IMR-90 (cell line): ENCODE data around the gene KIAA0513. TPM values are rescaled to one million over a fixed set of nuclear protein-coding genes. Genes with fewer than 3 reads are reported as not detected.

Experiments
- ATAC-seq: fragments of 200-7000 bp; cut with Tn5 transposase; 2 replicates; pipeline ENCODE4 v1.9.1; 2020; ENCODE audit warnings: low read depth, mild to moderate bottlenecking, moderate library complexity
- BruUV-seq: library from RNA; stranded (reverse); fragments of 400-500 nt; replicated peaks from 2 replicates; lab custom pipeline; 2021; lab: Mats Ljungman, UMichigan
- CTCF ChIA-PET: fragments of 300-600 bp; formaldehyde crosslinking; extraction: SDS; loops from one replicate; lab custom pipeline; 2021; ENCODE audit warnings: antibody characterized with exemption; lab: Yijun Ruan, JAX
- POLR2A ChIA-PET: fragments of 300-600 bp; sonication (Branson Sonifier 250); formaldehyde crosslinking; loops from one replicate; lab custom pipeline; 2022; ENCODE audit warnings: antibody characterized with exemption; ENCODE audit not compliant: unreplicated experiment; lab: Charles Lee
- DNase-seq: peaks from one replicate; pipeline ENCODE4 v3.0.0; 2013
- H2AFZ ChIP-seq: replicated peaks from 2 replicates; pipeline ENCODE3; 2013; ENCODE audit warnings: low read length, mild to moderate bottlenecking; ENCODE audit not compliant: poor library complexity
- H2AK5ac ChIP-seq: 2 replicates; pipeline ENCODE4 v1.6.1; 2013; ENCODE audit warnings: low read depth, low read length, inconsistent platforms
- H2AK9ac ChIP-seq: replicated peaks from 2 replicates; pipeline ENCODE3; 2013; ENCODE audit warnings: mild to moderate bottlenecking, low read depth, low read length, moderate library complexity; ENCODE audit not compliant: poor library complexity
- H2BK120ac ChIP-seq: 2 replicates; pipeline ENCODE4 v1.6.1; 2013; ENCODE audit warnings: low read depth, low read length, inconsistent platforms
- H2BK15ac ChIP-seq: 3 replicates; pipeline ENCODE4 v1.6.1; 2013; ENCODE audit warnings: low read depth, low read length, inconsistent platforms
- H2BK20ac ChIP-seq: 2 replicates; pipeline ENCODE4 v1.6.1; 2013; ENCODE audit warnings: low read depth, mild to moderate bottlenecking, inconsistent platforms, low read length, moderate library complexity
- H2BK5ac ChIP-seq: 2 replicates; pipeline ENCODE4 v1.6.1; 2013; ENCODE audit warnings: mild to moderate bottlenecking, low read depth, low read length, inconsistent platforms; ENCODE audit not compliant: poor library complexity, severe bottlenecking
- H3K14ac ChIP-seq: replicated peaks from 2 replicates; pipeline ENCODE4 v1.6.1; 2013; ENCODE audit warnings: low read depth, low read length, inconsistent platforms
- H3K18ac ChIP-seq: 2 replicates; pipeline ENCODE4 v1.6.1; 2013; ENCODE audit warnings: low read depth, low read length, control low read depth
- H3K23ac ChIP-seq: 2 replicates; pipeline ENCODE4 v1.6.1; 2013; ENCODE audit warnings: low read depth, low read length, inconsistent platforms
- H3K27ac ChIP-seq: 2 replicates; pipeline ENCODE4 v1.5.1; 2013; ENCODE audit warnings: mild to moderate bottlenecking, control low read depth, low read length; ENCODE audit not compliant: insufficient read depth
- H3K27me3 ChIP-seq: 2 replicates; pipeline ENCODE4 v1.6.1; 2013; ENCODE audit warnings: low read length; ENCODE audit not compliant: control insufficient read depth, insufficient read depth
- H3K36me3 ChIP-seq: 2 replicates; pipeline ENCODE4 v1.6.1; 2013; ENCODE audit warnings: low read length, mixed read lengths; ENCODE audit not compliant: control insufficient read depth, insufficient read depth
- H3K4ac ChIP-seq: 2 replicates; pipeline ENCODE4 v1.6.1; 2013; ENCODE audit warnings: low read depth, low read length, inconsistent platforms
- H3K4me1 ChIP-seq: 2 replicates; pipeline ENCODE4 v1.6.1; 2013; ENCODE audit warnings: low read length, mixed read lengths; ENCODE audit not compliant: control insufficient read depth, insufficient read depth
- H3K4me2 ChIP-seq: 2 replicates; pipeline ENCODE4 v1.6.1; 2013; ENCODE audit warnings: low read depth, mild to moderate bottlenecking, control low read depth, low read length, moderate library complexity
- H3K4me3 ChIP-seq: 2 replicates; pipeline ENCODE4 v1.5.1; 2013; ENCODE audit warnings: low read depth, mild to moderate bottlenecking, control low read depth, low read length, moderate library complexity; ENCODE audit not compliant: insufficient read depth
- H3K56ac ChIP-seq: 2 replicates; pipeline ENCODE4 v1.6.1; 2013; ENCODE audit warnings: low read length, inconsistent platforms; ENCODE audit not compliant: insufficient read depth; ENCODE audit errors: extremely low read depth
- H3K79me1 ChIP-seq, 2 experiments: 2 replicates each; pipeline ENCODE4 v1.6.1; 2013; ENCODE audit warnings: low read length in 2 of 2, inconsistent platforms in 1 of 2, low read depth in 1 of 2
- H3K9ac ChIP-seq: 2 replicates; pipeline ENCODE4 v1.6.1; 2013; ENCODE audit warnings: low read depth, low read length, control low read depth
- H3K9me1 ChIP-seq: 2 replicates; pipeline ENCODE4 v1.6.1; 2013; ENCODE audit warnings: low read length, inconsistent platforms; ENCODE audit not compliant: insufficient read depth
- H3K9me3 ChIP-seq: 2 replicates; pipeline ENCODE4 v1.6.1; 2013; ENCODE audit warnings: low read length; ENCODE audit not compliant: control insufficient read depth, insufficient read depth
- H4K20me1 ChIP-seq: 2 replicates; pipeline ENCODE4 v1.6.1; 2013; ENCODE audit warnings: low read length, inconsistent platforms; ENCODE audit not compliant: insufficient read depth
- H4K5ac ChIP-seq: 2 replicates; pipeline ENCODE4 v1.6.1; 2013; ENCODE audit warnings: mild to moderate bottlenecking, low read depth, low read length, control low read depth
- H4K8ac ChIP-seq, 2 experiments: 2 replicates each; pipeline ENCODE4 v1.6.1; 2013; ENCODE audit warnings: low read depth in 2 of 2, low read length in 2 of 2, control low read depth in 1 of 2, inconsistent platforms in 1 of 2
- H4K91ac ChIP-seq: 2 replicates; pipeline ENCODE4 v1.6.1; 2013; ENCODE audit warnings: low read depth, low read length, inconsistent platforms; ENCODE audit not compliant: insufficient read depth
- BHLHE40 ChIP-seq: fragments of 150-350 bp; IDR thresholded peaks from 2 replicates; pipeline ENCODE4 v1.6.1; 2016; ENCODE audit warnings: mild to moderate bottlenecking, low read depth, low read length
- CEBPB ChIP-seq: IDR thresholded peaks from 2 replicates; pipeline ENCODE4 v1.6.1; 2012; ENCODE audit warnings: low read depth, low read length, improper control_type of control experiment
- CHD1 ChIP-seq: IDR thresholded peaks from 2 replicates; pipeline ENCODE4 v1.6.1; 2012; ENCODE audit warnings: low read depth, low read length, improper control_type of control experiment
- CTCF ChIP-seq: conservative IDR thresholded peaks from 2 replicates; pipeline ENCODE4 v1.5.1; 2012; ENCODE audit warnings: mild to moderate bottlenecking, low read depth, low read length, improper control_type of control experiment
- FOS ChIP-seq: fragments of 150-350 bp; IDR thresholded peaks from 2 replicates; pipeline ENCODE4 v1.6.1; 2016; ENCODE audit warnings: low read depth, low read length
- MAFK ChIP-seq: IDR thresholded peaks from 2 replicates; pipeline ENCODE4 v1.6.1; 2012; ENCODE audit warnings: low read depth, low read length, improper control_type of control experiment
- MAZ ChIP-seq: IDR thresholded peaks from 2 replicates; pipeline ENCODE4 v1.6.1; 2012; ENCODE audit warnings: low read depth, mild to moderate bottlenecking, low read length, improper control_type of control experiment, moderate library complexity, borderline replicate concordance
- MXI1 ChIP-seq: IDR thresholded peaks from 2 replicates; pipeline ENCODE4 v1.6.1; 2012; ENCODE audit warnings: low read depth, mild to moderate bottlenecking, low read length, moderate library complexity, borderline replicate concordance
- NFE2L2 ChIP-seq: fragments of 150-350 bp; IDR thresholded peaks from 2 replicates; pipeline ENCODE4 v1.6.1; 2016; ENCODE audit warnings: low read depth, mild to moderate bottlenecking, low read length
- POLR2A ChIP-seq: IDR thresholded peaks from 2 replicates; pipeline ENCODE4 v1.6.1; 2012; ENCODE audit warnings: mild to moderate bottlenecking, low read depth, low read length
- RAD21 ChIP-seq: IDR thresholded peaks from 2 replicates; pipeline ENCODE4 v1.6.1; 2012; ENCODE audit warnings: low read length, improper control_type of control experiment
- RCOR1 ChIP-seq: IDR thresholded peaks from 2 replicates; pipeline ENCODE4 v1.6.1; 2012; ENCODE audit warnings: mild to moderate bottlenecking, low read length, improper control_type of control experiment; ENCODE audit not compliant: insufficient replicate concordance
- RFX5 ChIP-seq: IDR thresholded peaks from 2 replicates; pipeline ENCODE4 v1.8.0; 2012; ENCODE audit warnings: low read depth, mild to moderate bottlenecking, low read length, moderate library complexity
- SMC3 ChIP-seq: fragments of 150-350 bp; IDR thresholded peaks from 2 replicates; pipeline ENCODE4 v1.6.1; 2016; ENCODE audit warnings: low read depth, mild to moderate bottlenecking, antibody characterized with exemption, low read length, moderate library complexity
- USF2 ChIP-seq: fragments of 150-350 bp; IDR thresholded peaks from 2 replicates; pipeline ENCODE4 v1.6.1; 2017; ENCODE audit warnings: mild to moderate bottlenecking, antibody characterized with exemption, low read length, low read depth
- WGBS, 2 experiments: methylation state at CpG; one replicate each; pipeline versions ENCODE4 v1.1.5 to v1.1.7; 2013; ENCODE audit warnings: missing lambda C conversion rate in 2 of 2; ENCODE audit not compliant: insufficient read length in 1 of 2; ENCODE audit errors: extremely low coverage in 2 of 2; 5-methylcytosine and 5-hydroxymethylcytosine counted together
- dilution Hi-C: fragments of 300-500 bp; cut with HindIII; formaldehyde crosslinking; loops from one replicate; pipeline ENCODE4 v1.14.3; 2018; ENCODE audit warnings: low sequenced_read_pairs; ENCODE audit not compliant: unreplicated experiment
- in situ Hi-C: fragments of 300-500 bp; cut with MboI; formaldehyde crosslinking; loops from 3 replicates; pipeline ENCODE4 v1.14.3; 2019; ENCODE audit warnings: low sequenced_read_pairs, inconsistent platforms, mixed read lengths
- intact Hi-C: fragments of 100-400 bp; cut with micrococcal nuclease; formaldehyde crosslinking; loops from 2 replicates; pipeline ENCODE4 v1.10.0; 2022
- polyA plus RNA-seq, 3 experiments: library from polyadenylated mRNA; depleted of rRNA; stranded (reverse); fragments of >200 nt; gene quantifications; 2 replicates each; pipeline ENCODE4 v1.2.3, GENCODE V29; 2012; ENCODE audit warnings: low replicate concordance in 1 of 3
- total RNA-seq: library from RNA; depleted of rRNA; stranded (reverse); fragments of >200 nt; gene quantifications from 2 replicates; pipeline ENCODE4 v1.2.3, GENCODE V29; 2012
- TF ChIP-seq, protein P1 (sequence below): fragments of 150-350 bp; IDR thresholded peaks from 2 replicates; pipeline ENCODE4 v1.6.1; 2016; ENCODE audit warnings: low read depth, mild to moderate bottlenecking, low read length, moderate library complexity, borderline replicate concordance

The KIAA0513 gene
- total and polyA plus RNA-seq, 2 of the 4 experiments (the other 2 are of a cell fraction): 9.5 TPM

- no peak overlapping the region for H2AK9ac ChIP-seq
- H2BK5ac ChIP-seq: no peak overlapping the region
- no peak overlapping the region for H2BK20ac ChIP-seq
- in situ Hi-C loops (no loop called here), dilution Hi-C loops (no loop called here), intact Hi-C loops (no loop called here)
- no peak overlapping the region for H2AFZ ChIP-seq
- H4K91ac ChIP-seq: no peak overlapping the region
- TF ChIP-seq, protein P1, sequence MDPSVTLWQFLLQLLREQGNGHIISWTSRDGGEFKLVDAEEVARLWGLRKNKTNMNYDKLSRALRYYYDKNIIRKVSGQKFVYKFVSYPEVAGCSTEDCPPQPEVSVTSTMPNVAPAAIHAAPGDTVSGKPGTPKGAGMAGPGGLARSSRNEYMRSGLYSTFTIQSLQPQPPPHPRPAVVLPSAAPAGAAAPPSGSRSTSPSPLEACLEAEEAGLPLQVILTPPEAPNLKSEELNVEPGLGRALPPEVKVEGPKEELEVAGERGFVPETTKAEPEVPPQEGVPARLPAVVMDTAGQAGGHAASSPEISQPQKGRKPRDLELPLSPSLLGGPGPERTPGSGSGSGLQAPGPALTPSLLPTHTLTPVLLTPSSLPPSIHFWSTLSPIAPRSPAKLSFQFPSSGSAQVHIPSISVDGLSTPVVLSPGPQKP: no peak
- no peak for TF ChIP-seq POLR2A
- no peak for TF ChIP-seq MXI1
- no peak for TF ChIP-seq BHLHE40
- TF ChIP-seq RCOR1: no peak
- TF ChIP-seq RFX5: no peak
- no peak for TF ChIP-seq CEBPB
- TF ChIP-seq CHD1: no peak
- TF ChIP-seq FOS: no peak
- TF ChIP-seq NFE2L2: no peak
- TF ChIP-seq USF2: no peak
- no peak for TF ChIP-seq CTCF
- no peak for TF ChIP-seq RAD21
- TF ChIP-seq MAZ: no peak
- TF ChIP-seq SMC3: no peak
- no peak for TF ChIP-seq MAFK
- ATAC-seq (no peak), DNase-seq (no peak)
- no peaks in the 10 kb centered on the region for H3K79me1 ChIP-seq
- H3K23ac ChIP-seq: no peak overlapping the region
- no peaks in the 10 kb centered on the region for H4K20me1 ChIP-seq
- peaks cover 4% of the 10 kb centered on the region; the same call in 1 of the 2 replicates for H3K9me3 ChIP-seq
- H2BK120ac ChIP-seq: no peak overlapping the region
- no peak overlapping the region for H4K8ac ChIP-seq
- no peaks in the 10 kb centered on the region; the same call in 1 of the 2 replicates for H3K4me1 ChIP-seq
- H4K5ac ChIP-seq: no peak overlapping the region
- H3K4me2 ChIP-seq: no peak overlapping the region
- no peak overlapping the region for H3K4ac ChIP-seq
- no peak overlapping the region for H3K9ac ChIP-seq
- H3K27ac ChIP-seq: no peak overlapping the region
- no peaks in the 10 kb centered on the region for H3K9me1 ChIP-seq
- peaks cover 21% of the 10 kb centered on the region for H3K27me3 ChIP-seq
- no peak overlapping the region for H3K4me3 ChIP-seq
- ChIA-PET POLR2A (no interaction called here), CTCF (no interaction called here)
- no peak overlapping the region for H3K14ac ChIP-seq
- WGBS, 2 experiments: 80% methylated on average over 4 of the region's 11 CpGs; no CpG with 5 or more reads in 1 of the 2 experiments
- BruUV-seq: no TSS peak
- no peaks in the 10 kb centered on the region for H3K36me3 ChIP-seq
- H2BK15ac ChIP-seq: no peak overlapping the region
- no peak overlapping the region for H2AK5ac ChIP-seq
- no peak overlapping the region for H3K56ac ChIP-seq
- H3K18ac ChIP-seq: no peak overlapping the region
These were observed 79.9 kb downstream of the KIAA0513 start for GRCh38 chr16:85107532-85107931.
